ENCODE measurements around the gene PGM2.
A peak's percentile ranks its signal among the peaks of the same experiment; 100 is the strongest.
"Not testable (repeated sequence)": the region's sequence is repeated elsewhere in the genome, so short reads cannot be mapped to it uniquely, and the experiment has no call there.

Gene PGM2

GRCh38 chr4:37818752-37819151 lies 7.7 kb upstream of the PGM2 start:
- DNase-seq (ENCODE audit: low read depth), result no peak

- not testable (repeated sequence) for DNase-seq (ENCODE audit: low read depth)
These were observed 6.0 kb upstream of the PGM2 start for GRCh38 chr4:37820458-37820857.

GRCh38 chr4:37821953-37822605 lies 4.4 kb upstream of the PGM2 start:
- DNase-seq (ENCODE audit: low read depth), result no peak

GRCh38 chr4:37825501-37825900 lies 985 bp upstream of the PGM2 start:
- DNase-seq (ENCODE audit: low read depth), result not testable (repeated sequence)

- DNase-seq (ENCODE audit: low read depth), result no peak
These were observed 555 bp upstream of the PGM2 start for GRCh38 chr4:37825968-37826294.

- no peak for DNase-seq (ENCODE audit: low read depth)
These were observed 672 bp downstream of the PGM2 start for GRCh38 chr4:37827030-37827685.

GRCh38 chr4:37827802-37828321 lies 1.4 kb downstream of the PGM2 start:
- DNase-seq (ENCODE audit: low read depth), result no peak

GRCh38 chr4:37828843-37829242 lies 2.4 kb downstream of the PGM2 start:
- no peak for DNase-seq (ENCODE audit: low read depth)

- DNase-seq (ENCODE audit: low read depth), result no peak
These were observed 4.2 kb downstream of the PGM2 start for GRCh38 chr4:37830640-37831039.

- no peak for DNase-seq (ENCODE audit: low read depth)
These were observed 8.5 kb downstream of the PGM2 start for GRCh38 chr4:37835031-37835430.

- DNase-seq (ENCODE audit: low read depth), result no peak
These were observed 9.3 kb downstream of the PGM2 start for GRCh38 chr4:37835806-37836205.

GRCh38 chr4:37836274-37836673 lies 9.8 kb downstream of the PGM2 start:
- no peak for DNase-seq (ENCODE audit: low read depth)

- DNase-seq (ENCODE audit: low read depth), result no peak
These were observed 10.5 kb downstream of the PGM2 start for GRCh38 chr4:37836838-37837440.

GRCh38 chr4:37837446-37837845 lies 11.0 kb downstream of the PGM2 start:
- peak; percentile 64 for DNase-seq (ENCODE audit: low read depth)

GRCh38 chr4:37839426-37839825 lies 12.9 kb downstream of the PGM2 start:
- no peak for DNase-seq (ENCODE audit: low read depth)

GRCh38 chr4:37844204-37844603 lies 17.7 kb downstream of the PGM2 start:
- no peak for DNase-seq (ENCODE audit: low read depth)

GRCh38 chr4:37845201-37845600 lies 18.7 kb downstream of the PGM2 start:
- DNase-seq (ENCODE audit: low read depth), result no peak

GRCh38 chr4:37847311-37847884 lies 20.9 kb downstream of the PGM2 start:
- DNase-seq (ENCODE audit: low read depth), result no peak

GRCh38 chr4:37852376-37852775 lies 25.9 kb downstream of the PGM2 start:
- DNase-seq (ENCODE audit: low read depth), result no peak

- DNase-seq (ENCODE audit: low read depth), result no peak
These were observed 31.6 kb downstream of the PGM2 start for GRCh38 chr4:37858112-37858511.

GRCh38 chr4:37858872-37859271 lies 32.4 kb downstream of the PGM2 start:
- no peak for DNase-seq (ENCODE audit: low read depth)

GRCh38 chr4:37860266-37860665 lies 33.8 kb downstream of the PGM2 start:
- no peak for DNase-seq (ENCODE audit: low read depth)

GRCh38 chr4:37862961-37863360 lies 36.5 kb downstream of the PGM2 start:
- no peak for DNase-seq (ENCODE audit: low read depth)

Measured in non-pigmented ciliary epithelial cell (primary cell).